ENCODE measurements around the gene ABCB11.

DNA sequence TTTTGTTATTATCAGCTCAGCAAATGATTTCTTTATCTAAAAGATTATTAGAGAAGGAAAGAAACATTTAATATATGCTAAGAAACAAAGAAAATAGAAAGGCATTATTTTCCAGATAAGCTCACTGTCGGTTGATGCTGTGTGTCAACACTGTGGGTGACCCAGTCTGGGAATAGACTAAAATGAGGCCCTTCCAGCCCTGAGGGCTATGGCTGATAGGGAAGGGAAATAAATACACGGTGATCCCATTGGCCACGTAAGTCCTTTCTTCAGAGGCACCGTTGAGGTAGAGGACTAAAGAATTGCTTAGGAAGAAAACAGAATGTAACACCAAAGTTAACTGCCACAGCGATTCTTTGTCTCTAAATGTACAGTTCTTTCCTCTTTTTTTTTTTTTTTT is 1.8 kb downstream of the ABCB11 start:
- TF ChIP-seq, protein P1, sequence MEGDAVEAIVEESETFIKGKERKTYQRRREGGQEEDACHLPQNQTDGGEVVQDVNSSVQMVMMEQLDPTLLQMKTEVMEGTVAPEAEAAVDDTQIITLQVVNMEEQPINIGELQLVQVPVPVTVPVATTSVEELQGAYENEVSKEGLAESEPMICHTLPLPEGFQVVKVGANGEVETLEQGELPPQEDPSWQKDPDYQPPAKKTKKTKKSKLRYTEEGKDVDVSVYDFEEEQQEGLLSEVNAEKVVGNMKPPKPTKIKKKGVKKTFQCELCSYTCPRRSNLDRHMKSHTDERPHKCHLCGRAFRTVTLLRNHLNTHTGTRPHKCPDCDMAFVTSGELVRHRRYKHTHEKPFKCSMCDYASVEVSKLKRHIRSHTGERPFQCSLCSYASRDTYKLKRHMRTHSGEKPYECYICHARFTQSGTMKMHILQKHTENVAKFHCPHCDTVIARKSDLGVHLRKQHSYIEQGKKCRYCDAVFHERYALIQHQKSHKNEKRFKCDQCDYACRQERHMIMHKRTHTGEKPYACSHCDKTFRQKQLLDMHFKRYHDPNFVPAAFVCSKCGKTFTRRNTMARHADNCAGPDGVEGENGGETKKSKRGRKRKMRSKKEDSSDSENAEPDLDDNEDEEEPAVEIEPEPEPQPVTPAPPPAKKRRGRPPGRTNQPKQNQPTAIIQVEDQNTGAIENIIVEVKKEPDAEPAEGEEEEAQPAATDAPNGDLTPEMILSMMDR (IDR thresholded peaks at IDR 0.05) = no peak
- TF ChIP-seq POLR2AphosphoS5 (IDR thresholded peaks at IDR 0.05) = no peak
- TF ChIP-seq POLR2A (IDR thresholded peaks at IDR 0.05) = no peak

All from stomach (tissue), 4 donors.